Cerebellar cortex (tissue), 1 donor: ENCODE results near the gene AFF3.
"Not testable (repeated sequence)": the region's sequence is repeated elsewhere in the genome, so short reads cannot be mapped to it uniquely, and the experiment has no call there.

Experiments
- DNase-seq: peaks from one replicate; pipeline ENCODE4 v3.0.0-alpha.2; 2015; ENCODE audit warnings: low spot score

Gene AFF3

DNA sequence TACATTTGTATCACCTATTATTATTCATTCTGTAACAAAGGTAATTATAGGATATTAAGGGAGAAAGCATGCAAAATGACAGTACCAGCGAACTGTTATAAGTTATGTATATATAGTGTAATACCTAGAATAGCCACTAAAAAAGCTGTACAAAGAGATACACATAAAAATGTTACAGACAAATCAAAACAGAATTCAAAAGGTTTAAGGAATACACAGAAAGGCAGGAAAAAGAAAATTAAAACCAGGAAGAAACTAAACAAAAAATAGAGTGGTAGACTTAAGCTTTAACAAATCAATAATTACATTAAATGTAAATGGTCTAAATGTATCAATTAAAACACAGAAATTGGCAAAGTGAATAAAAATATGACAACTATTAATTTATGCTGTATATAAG, 476.1 kb downstream of the AFF3 start:
- no peak for DNase-seq

DNA sequence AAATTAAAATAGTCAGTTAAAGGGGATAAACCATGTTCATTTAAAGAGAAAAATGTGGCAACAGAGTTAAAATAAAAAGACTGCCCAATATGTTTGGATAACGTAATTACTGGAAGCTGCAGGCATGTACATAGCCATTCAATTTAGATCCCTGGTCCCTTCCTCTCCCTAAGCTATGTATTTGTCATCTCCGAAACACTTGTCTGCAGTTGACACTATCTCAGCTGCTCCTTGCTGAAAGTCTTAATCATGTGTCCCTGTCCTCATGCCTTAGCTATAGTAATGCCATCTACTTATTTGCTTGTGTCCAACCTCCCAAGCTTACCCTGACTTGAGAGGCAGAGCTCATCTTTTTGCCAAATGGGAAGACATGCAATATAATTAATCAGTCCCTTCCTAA, 478.7 kb downstream of the AFF3 start:
- DNase-seq = no peak

DNA sequence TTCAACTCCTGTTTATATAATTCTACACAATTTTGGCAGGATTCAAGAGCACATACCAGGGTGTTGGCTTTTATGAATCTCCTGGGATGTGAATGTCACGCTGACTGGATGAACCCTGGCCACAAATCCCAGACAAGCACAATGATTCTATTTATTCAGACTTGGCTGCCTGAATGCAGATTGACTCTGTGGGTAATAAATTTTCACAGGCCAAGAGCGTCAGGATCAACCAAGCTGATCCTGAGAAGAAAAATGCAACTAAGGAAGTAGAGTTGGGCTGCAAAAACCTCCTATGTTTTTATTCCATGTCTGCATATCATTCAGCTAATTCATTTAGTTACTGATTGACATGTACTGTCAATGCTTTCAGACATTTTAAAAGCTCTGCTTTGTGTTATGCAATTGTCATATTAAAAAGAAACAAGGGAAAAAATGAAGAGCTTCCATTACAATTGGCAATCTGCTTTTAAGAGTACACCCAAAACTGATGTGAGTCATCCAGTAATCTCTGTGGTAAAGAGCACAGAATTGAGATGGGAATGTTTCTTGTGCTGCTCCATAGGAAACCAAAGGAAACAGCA, 479.5 kb downstream of the AFF3 start:
- DNase-seq = peak; percentile 66

DNA sequence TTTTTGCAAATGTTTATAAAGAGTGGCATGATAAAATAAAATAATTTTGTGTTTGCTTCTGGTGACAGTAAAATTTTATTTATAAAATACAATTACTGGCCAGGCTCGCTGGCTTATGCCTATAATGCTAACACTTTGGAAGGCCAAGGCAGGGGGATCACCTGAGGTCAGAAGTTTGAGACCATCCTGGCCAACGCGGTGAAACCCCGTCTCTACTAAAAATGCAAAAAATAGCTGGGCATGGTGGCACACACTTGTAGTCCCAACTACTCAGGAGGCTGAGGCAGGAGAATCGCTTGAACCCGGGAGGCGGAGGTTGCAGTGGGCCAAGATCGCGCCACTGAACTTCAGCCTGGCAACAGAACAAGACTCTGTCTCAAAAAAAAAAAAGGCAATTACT, 480.6 kb downstream of the AFF3 start:
- DNase-seq = not testable (repeated sequence)

DNA sequence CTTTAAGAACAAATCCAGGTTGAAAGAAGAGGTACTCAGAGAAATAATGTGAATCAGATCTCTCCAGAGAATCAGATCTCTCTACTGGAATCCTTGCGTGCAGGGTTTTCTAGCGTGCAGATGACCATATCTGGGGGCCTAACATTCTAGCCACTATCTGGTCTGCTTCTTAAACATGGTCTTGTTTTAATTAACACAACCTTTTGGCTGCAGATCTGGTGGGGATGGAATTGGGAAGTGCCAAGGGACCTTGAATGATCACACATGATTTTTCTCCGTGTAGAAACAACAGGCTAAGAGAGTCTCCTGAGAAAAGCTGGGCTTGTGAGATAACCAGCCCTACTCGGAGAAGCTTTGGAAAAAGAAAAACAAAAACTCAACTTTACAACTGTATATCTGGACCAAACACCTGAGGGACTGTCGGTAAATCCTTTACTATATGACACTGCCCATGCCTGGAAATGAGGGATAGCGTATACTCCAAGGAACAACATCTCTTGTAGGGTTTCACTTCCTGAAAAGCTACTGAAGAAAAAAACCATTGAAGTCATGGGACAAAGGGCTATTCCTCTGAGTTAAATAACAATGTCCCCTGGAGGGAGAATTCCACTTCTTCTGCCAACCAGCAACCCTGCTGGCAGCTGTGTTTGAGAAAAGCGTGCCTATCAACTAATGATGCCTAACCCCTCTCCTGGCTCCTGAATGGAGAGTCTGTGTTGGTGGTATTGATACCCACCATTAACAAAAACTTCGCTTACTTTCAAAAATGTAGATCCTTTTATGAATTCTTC, 481.6 kb downstream of the AFF3 start:
- no peak for DNase-seq

DNA sequence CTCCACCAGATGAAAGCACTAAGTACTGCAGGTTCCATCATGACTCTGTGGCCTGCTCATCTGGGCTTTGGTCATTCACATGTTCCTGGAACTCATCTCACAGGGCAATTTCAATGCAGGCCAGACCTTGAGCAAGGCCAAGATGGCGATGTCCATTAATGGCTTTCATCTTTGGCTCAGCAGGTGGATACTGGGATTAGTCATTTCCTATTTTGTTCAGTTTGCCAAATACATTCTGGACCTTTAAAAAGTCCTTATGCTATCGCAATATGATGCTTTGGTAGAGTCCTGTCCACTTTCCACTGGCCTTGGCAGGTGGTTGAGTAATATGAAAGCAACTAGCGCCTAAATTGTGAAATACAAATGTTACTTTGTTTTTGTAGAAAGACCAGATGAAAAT, 482.5 kb downstream of the AFF3 start:
- no peak for DNase-seq

DNA sequence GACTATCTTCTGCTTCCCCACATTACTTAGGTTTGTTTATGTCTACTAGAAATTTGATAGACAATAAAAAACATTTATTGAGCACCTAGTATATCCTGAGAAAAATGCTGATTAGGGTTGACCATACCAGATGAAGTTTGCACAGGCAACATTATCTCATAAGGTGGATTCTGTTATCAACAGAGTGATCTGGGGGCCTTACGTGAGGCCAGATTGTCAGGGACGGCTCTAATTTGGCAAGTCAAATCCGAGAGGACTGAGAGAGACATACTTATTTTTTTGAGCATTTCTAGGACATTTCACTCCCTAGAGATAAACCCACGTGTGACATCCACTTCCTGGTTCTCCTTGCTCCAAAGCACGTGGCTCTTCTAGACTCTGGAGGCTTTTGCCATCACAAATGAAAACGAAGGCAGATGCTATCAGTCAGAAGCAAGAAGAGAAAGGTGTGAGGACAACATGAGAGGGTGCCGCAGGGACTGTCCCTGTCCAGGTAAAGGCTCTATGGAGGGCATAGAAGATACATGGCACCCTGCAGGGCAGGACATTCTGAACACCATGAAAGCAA, 484.6 kb downstream of the AFF3 start:
- no peak for DNase-seq

DNA sequence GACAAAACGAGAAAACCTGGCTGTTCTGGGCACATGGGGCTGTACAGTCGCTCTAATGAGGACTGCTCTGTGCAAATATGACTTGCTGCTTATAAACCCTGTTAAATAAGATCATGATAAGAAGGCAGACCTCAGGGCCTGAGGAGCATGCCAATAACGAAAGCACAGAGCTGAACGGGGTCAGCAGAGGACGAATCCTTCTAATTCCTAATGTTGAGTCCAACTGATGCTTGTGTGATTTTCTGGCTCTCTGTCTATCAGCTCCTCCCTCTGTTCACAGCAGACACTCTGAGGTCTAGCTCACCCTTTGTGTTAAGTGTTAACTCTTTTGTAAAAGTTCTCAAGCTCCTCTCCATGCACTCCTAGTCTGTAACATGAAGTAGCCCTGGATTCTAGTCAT, 485.4 kb downstream of the AFF3 start:
- DNase-seq = no peak

DNA sequence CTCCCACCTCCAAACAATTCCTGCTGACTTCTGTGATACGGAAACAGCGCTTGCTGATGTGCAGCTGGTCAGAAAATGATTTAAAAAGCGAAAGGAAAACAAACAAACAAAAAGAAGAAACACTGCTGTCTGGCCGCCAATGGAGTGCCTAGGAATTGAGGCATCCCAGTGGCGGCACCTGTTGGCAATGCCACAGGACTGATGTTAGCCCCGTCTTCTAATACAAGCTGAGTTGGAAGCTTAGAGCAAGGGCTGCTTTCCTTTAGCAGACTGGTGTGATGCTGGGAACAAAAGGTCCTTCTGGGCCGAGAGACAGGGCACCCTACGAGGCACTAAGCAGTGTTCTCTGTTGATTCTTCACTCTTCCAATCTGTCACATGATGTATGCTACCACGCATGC, 489.0 kb downstream of the AFF3 start:
- no peak for DNase-seq

DNA sequence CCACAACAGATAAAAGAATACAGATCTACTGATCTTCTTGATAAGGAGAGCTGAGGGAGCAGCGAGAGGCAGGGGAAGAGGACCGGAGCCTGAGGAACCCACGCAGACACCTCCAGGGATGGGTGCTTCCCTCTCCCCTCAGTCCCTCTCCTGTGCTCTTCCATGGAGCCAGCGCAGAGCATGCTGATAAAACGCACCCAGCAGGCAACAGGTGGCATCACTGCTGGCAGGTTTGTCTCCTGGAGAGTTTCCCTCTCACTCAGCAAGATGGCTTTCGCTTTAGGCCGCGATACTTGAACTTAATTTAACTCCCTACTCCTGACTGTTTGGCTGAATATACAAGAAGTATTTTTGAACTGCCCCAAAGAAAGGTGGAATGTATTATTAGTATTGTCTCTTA, 489.5 kb downstream of the AFF3 start:
- DNase-seq = no peak

DNA sequence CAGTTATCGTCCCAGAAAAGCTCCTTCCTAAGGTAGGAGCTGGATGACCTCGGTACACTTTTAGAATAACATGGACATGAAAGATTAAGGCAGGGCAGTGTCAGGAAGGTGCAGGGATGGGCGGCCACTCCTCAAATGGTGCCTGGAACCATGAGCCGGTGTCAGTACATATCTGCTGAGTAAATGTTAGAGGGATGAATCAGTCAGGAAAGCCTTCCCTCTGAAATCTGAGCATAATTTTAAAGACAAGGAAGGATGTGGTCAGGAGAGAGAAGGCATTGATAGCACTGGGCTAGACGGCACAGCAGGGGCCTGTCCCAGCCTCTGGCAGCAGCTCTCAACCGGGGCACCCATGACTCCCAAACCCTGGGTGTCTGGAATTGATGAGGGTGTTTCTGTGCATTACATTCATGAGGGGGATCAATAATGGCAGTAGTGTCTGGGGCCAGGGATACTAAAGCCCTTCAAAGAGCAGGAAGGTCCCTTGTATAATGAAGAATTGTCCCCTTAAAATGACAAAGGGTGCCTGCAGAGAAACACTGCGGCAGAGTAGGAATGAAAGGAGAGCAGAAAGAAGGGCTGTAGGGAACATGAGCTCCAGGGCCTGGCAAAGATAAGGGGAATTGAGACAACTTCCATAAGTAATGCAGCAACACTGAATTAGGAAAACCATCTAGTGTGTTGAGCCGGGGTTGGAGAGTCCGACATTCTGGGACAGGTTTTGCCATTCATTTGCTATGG, 490.3 kb downstream of the AFF3 start:
- DNase-seq = no peak

DNA sequence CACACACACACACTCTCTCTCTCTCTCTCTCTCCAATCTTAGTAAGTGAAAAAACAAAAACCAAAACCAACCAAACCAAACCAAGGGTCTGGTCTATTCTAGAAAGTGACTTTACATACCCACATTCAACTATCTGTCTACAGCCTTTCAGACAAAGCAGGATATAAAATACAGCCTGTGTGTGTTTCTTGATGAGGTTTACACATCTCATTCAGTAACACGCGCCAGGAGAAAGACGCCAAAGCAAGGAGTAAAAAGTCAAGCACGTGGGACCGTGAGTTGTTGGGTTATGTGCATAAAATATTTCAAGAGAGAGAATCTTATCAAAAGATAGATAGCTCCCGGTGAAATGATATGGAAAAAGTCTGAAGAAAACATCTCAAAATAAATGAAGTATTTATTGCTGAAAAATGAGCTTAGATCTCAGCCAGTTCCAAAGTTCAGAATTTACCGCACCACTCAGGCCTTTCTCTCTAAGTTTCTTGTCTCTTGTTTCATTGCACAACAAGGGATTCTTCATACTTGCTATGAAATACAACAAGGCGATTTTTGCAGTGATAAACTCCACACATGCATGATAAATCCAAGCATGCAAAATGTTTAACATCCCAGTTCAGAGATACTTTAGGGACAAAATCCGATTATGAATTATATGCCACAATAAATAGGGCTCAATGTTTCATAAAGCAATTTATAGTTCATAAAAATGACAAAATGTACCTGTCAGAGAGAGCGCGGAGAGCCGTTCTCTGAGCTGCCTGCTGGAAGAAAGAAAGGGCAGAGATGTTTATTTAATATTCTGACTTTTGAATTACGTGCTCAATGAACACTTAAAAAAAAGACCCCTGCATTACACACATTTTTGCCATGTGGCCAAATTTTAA, 493.2 kb downstream of the AFF3 start:
- no peak for DNase-seq

DNA sequence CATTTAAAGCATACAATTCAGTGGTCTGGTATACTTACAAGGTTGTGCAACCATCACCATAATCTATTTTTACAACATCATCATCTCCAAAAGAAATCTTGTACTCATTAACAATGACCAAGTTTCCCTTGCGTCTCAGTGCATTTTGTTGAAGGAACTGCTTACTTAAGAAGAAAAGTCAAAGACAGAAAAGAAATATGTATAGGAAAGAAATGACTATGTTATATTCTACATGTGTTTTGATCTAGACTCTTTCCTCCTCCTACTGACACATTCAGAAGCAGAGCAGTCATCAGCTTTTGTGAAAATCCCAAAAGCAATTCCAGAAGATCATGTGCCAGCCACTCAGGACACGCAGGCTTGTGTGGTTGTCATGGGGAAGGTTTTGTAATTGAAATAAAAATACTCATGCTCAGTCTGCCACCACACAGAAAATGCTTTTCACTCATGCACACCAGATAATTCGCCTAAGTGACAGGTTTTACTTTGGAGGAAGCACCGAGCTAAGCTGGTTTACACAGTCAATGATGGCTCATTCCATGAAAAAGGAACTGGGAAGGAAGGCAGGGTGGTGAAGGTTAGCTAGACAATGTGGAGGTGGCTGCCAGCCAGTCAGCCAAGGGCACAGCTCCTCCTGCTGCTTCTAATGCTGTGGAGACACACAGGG, 494.1 kb downstream of the AFF3 start:
- peak; percentile 54 for DNase-seq

DNA sequence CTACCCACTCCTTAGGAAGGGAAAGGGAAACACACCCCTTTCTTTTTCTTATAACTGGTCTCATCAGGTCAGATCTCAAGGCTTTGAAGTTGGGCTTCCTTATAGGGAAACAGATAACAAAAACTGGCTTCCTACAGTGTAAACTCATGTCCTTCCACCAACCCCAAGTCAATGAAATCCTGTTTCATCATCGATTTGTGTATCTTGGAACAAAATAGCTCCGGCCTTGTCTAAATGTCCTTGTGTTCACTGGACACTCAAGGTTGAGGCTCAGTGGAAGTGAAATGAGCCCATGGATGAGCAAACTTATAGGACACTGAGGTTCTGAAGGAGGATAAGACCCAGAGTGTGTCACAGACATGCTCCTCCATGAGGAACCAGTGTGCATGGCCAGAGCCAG, 496.4 kb downstream of the AFF3 start:
- no peak for DNase-seq

DNA sequence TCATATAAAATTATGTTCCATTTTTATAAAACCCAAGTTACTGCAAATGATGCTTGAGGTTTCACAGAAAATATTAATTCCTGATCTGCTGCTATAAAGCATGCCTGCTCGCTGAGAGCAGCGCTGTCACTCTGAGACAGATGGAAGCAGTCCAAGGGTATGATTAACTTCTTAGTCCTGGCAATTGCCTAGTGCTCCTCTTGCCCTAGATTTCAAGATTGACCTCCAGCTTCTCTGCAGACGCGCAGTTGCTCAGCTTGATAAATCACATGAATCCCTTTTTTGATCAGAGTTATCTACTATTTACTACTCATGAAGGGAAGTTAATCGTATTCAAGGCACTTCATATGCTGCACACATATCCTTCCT, 498.0 kb downstream of the AFF3 start:
- peak; percentile 77 for DNase-seq

DNA sequence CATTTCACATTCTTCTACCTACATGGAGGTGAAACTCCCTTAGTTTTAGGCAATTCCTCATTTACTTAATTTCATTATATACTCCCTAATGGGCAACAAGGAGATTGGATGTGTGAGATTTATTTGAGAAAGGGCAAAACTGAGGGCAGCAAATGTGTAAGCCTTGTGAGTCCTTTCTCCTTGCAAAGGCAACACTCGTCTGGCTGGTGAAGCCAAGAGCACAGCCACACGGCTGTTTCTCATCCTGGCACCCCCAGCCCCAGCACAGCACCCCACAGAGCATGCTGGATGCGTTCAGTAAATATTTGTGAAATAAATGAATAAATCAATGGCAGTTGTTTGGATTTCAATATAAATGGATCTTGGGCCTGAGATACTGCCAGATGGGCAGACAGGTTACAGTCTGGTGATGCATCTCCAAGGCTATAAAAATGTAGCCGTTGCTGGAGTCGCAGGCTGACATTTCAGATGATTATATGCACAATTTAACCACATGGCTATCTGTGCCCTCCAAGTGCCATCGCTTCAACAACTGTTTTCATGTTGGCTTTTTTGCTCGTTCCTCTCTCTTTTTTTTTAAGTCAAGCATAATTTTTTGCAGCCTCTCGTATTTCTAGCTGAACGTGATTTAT, 498.5 kb downstream of the AFF3 start:
- DNase-seq = peak; percentile 67

DNA sequence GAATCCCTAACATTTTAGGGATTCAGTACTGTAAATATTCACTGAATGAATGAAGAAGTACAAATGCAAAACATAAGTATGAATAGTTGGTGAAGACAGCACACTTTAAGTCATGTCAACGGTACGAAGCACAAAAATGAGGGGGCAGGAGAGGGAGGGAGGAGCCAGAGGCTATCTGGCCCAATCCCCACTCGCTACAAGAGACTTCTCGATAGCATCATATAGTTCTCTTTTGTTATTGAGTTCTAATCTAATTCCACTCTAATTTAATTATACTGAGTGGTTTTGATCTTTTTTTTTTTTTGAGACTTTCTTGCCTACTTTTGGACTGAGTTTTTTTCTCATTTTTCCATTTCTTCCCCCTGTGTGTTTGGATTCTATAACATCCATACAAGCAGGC, 500.4 kb downstream of the AFF3 start:
- DNase-seq = no peak

DNA sequence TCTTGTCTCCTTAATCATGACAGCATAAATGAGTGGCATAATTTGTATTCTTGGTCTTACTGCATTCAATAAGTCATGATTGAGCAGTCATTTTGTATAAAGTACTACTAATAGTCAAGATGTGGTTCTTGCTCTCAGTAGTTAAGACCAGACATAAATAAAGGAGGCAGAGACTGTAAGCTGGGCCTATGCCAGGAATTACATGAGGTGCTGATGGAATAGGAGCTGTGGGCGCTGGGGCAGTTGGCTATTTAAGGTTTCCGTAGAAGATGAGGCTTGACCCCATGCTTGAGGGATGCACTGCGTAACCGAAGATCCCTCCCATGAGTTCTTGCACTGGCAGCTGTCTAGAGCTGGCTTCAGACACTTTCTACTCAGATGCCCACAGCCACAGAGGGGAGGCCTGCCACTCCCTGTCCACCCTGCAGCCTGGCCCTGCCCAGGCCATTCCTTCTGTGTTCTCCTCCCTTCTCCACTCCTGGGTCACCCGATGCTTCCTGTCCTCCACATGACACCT, 501.7 kb downstream of the AFF3 start:
- DNase-seq = no peak

DNA sequence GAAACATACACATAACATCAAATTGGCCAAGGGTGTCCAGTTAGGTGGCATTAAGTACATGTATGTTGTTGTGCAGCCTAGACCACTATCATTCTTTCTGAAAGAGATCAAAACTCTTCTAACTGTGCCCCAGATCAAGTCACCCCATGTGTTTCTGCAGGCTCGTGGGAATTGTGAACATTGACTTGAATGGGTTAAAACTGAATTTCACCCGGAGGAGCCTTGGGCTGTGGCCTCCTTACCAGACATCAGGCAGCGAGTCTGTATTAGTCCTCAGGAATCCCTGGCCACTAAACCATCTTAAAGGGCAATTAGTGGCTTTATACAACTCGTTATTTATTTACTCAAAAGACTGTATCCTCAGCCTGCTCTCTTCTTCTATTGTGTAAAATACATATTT, 503.6 kb downstream of the AFF3 start:
- no peak for DNase-seq

DNA sequence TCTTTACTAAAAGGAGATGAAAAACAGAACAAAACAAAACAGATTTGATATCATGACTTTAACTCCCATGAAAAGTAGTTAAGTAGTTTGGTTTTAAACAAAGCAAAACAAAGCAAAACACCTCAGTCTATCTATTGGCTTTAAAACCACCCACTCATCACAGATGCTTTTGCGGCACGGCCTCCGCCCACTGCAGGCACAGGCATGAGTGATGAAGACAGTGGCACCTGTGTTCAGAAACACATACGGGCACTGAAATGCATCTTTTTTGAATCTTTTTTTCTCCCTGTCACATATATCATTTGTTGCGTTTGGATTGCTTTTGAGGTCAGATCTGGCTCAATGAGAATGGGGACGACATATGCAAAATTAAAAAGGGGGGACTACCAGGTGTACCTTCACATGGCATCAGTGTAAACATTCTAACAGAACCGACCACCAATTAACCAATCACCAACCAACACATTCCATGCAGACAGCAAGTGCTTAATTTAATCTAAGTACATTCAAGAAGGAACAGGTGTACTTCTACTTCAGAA, 505.2 kb downstream of the AFF3 start:
- DNase-seq = peak; percentile 40
